Measurements from ENCODE around the gene DGKH. TPM values are rescaled to one million over a fixed set of nuclear protein-coding genes. Genes with fewer than 3 reads are reported as not detected.
"Not testable (repeated sequence)": the region's sequence is repeated elsewhere in the genome, so short reads cannot be mapped to it uniquely, and the experiment has no call there.

DGKH gene
- total and polyA plus RNA-seq, 4 donors = 0.88 to 32.8 (median 16.4) TPM

- no peak overlapping the region for H3K27ac ChIP-seq (ENCODE audit: low read depth in 1 of 2, low read length in 2 of 2)
- H3K36me3 ChIP-seq (ENCODE audit: control insufficient read depth in 1 of 2, insufficient read depth in 2 of 2, low read length in 1 of 2) = peaks cover 0 to 4% of the 10 kb centered on the region in 2 donors
- ATAC-seq (ENCODE audit: low FRiP score) = no peak
- no peak overlapping the region for H3K4me3 ChIP-seq (ENCODE audit: low read length in 2 of 2)
- no peaks in the 10 kb centered on the region for H3K4me1 ChIP-seq (ENCODE audit: control insufficient read depth in 1 of 2, insufficient read depth in 2 of 2, low read length in 2 of 2)
- no peaks in the 10 kb centered on the region for H3K27me3 ChIP-seq (ENCODE audit: control insufficient read depth in 1 of 2, insufficient read depth in 2 of 2, low read length in 1 of 2)
- peaks cover 2% of the 10 kb centered on the region for H3K9me3 ChIP-seq (ENCODE audit: control insufficient read depth, low read length)
- intact Hi-C loops (cut with DNase I) = no loop called here
- no peak for DNase-seq
Observed at GRCh38 chr13:42061943-42062342, 13.5 kb downstream of the DGKH start.

- Histone ChIP-seq H3K27me3 (ENCODE audit: control insufficient read depth in 1 of 2, insufficient read depth in 2 of 2, low read length in 1 of 2) (no peaks in the 10 kb centered on the region), H3K9me3 (ENCODE audit: control insufficient read depth, low read length) (peaks cover 2% of the 10 kb centered on the region), H3K27ac (ENCODE audit: low read depth in 1 of 2, low read length in 2 of 2) (no peak overlapping the region), H3K4me3 (ENCODE audit: low read length in 2 of 2) (no peak overlapping the region), H3K4me1 (ENCODE audit: control insufficient read depth in 1 of 2, insufficient read depth in 2 of 2, low read length in 2 of 2) (no peaks in the 10 kb centered on the region), H3K36me3 (ENCODE audit: control insufficient read depth in 1 of 2, insufficient read depth in 2 of 2, low read length in 1 of 2) (peaks cover 0 to 4% of the 10 kb centered on the region in 2 donors)
- ATAC-seq (ENCODE audit: low FRiP score) = no peak
- intact Hi-C loops (cut with DNase I) = no loop called here
- DNase-seq = no peak
- WGBS, 2 donors = 85 to 93% methylated on average over 2 of the region's 2 CpGs
Observed at GRCh38 chr13:42063105-42063504, 14.7 kb downstream of the DGKH start.

GRCh38 chr13:42064259-42064658, 15.8 kb downstream of the DGKH start:
- no peak for ATAC-seq (ENCODE audit: low FRiP score)

GRCh38 chr13:42064966-42065365, 16.5 kb downstream of the DGKH start:
- H3K9me3 ChIP-seq (ENCODE audit: control insufficient read depth, low read length) = no peaks in the 10 kb centered on the region
- H3K27ac ChIP-seq (ENCODE audit: low read depth in 1 of 2, low read length in 2 of 2) = no peak overlapping the region
- DNase-seq (no peak), ATAC-seq (ENCODE audit: low FRiP score) (no peak)
- H3K36me3 ChIP-seq (ENCODE audit: control insufficient read depth in 1 of 2, insufficient read depth in 2 of 2, low read length in 1 of 2) = peaks cover 0 to 2% of the 10 kb centered on the region in 2 donors
- no peak overlapping the region for H3K4me3 ChIP-seq (ENCODE audit: low read length in 2 of 2)
- H3K27me3 ChIP-seq (ENCODE audit: control insufficient read depth in 1 of 2, insufficient read depth in 2 of 2, low read length in 1 of 2) = no peaks in the 10 kb centered on the region
- intact Hi-C loops (cut with DNase I) = no loop called here
- H3K4me1 ChIP-seq (ENCODE audit: control insufficient read depth in 1 of 2, insufficient read depth in 2 of 2, low read length in 2 of 2) = no peaks in the 10 kb centered on the region
- WGBS, 2 donors = 81 to 84% methylated on average over 5 of the region's 5 CpGs

More at GRCh38 chr13:42064259-42064658, 15.8 kb downstream of the DGKH start:
- Histone ChIP-seq H3K4me3 (ENCODE audit: low read length in 2 of 2) (no peak overlapping the region), H3K9me3 (ENCODE audit: control insufficient read depth, low read length) (no peaks in the 10 kb centered on the region), H3K27me3 (ENCODE audit: control insufficient read depth in 1 of 2, insufficient read depth in 2 of 2, low read length in 1 of 2) (no peaks in the 10 kb centered on the region), H3K36me3 (ENCODE audit: control insufficient read depth in 1 of 2, insufficient read depth in 2 of 2, low read length in 1 of 2) (peaks cover 0 to 2% of the 10 kb centered on the region in 2 donors), H3K27ac (ENCODE audit: low read depth in 1 of 2, low read length in 2 of 2) (no peak overlapping the region), H3K4me1 (ENCODE audit: control insufficient read depth in 1 of 2, insufficient read depth in 2 of 2, low read length in 2 of 2) (no peaks in the 10 kb centered on the region)
- intact Hi-C loops (cut with DNase I) = no loop called here
- DNase-seq = no peak
- WGBS, 2 donors = 60 to 63% methylated on average over 6 of the region's 6 CpGs

GRCh38 chr13:42065414-42065813, 17.0 kb downstream of the DGKH start:
- Histone ChIP-seq H3K36me3 (ENCODE audit: control insufficient read depth in 1 of 2, insufficient read depth in 2 of 2, low read length in 1 of 2) (peaks cover 0 to 2% of the 10 kb centered on the region in 2 donors), H3K27ac (ENCODE audit: low read depth in 1 of 2, low read length in 2 of 2) (no peak overlapping the region), H3K4me1 (ENCODE audit: control insufficient read depth in 1 of 2, insufficient read depth in 2 of 2, low read length in 2 of 2) (no peaks in the 10 kb centered on the region), H3K4me3 (ENCODE audit: low read length in 2 of 2) (no peak overlapping the region), H3K27me3 (ENCODE audit: control insufficient read depth in 1 of 2, insufficient read depth in 2 of 2, low read length in 1 of 2) (no peaks in the 10 kb centered on the region), H3K9me3 (ENCODE audit: control insufficient read depth, low read length) (no peaks in the 10 kb centered on the region)
- DNase-seq (no peak), ATAC-seq (ENCODE audit: low FRiP score) (no peak)
- 93 to 95% methylated on average over 4 of the region's 4 CpGs for WGBS, 2 donors
- intact Hi-C loops (cut with DNase I) = no loop called here

GRCh38 chr13:42066542-42066941, 18.1 kb downstream of the DGKH start:
- Histone ChIP-seq H3K36me3 (ENCODE audit: control insufficient read depth in 1 of 2, insufficient read depth in 2 of 2, low read length in 1 of 2) (peaks cover 0 to 2% of the 10 kb centered on the region in 2 donors), H3K9me3 (ENCODE audit: control insufficient read depth, low read length) (no peaks in the 10 kb centered on the region), H3K4me3 (ENCODE audit: low read length in 2 of 2) (no peak overlapping the region), H3K4me1 (ENCODE audit: control insufficient read depth in 1 of 2, insufficient read depth in 2 of 2, low read length in 2 of 2) (no peaks in the 10 kb centered on the region), H3K27ac (ENCODE audit: low read depth in 1 of 2, low read length in 2 of 2) (no peak overlapping the region), H3K27me3 (ENCODE audit: control insufficient read depth in 1 of 2, insufficient read depth in 2 of 2, low read length in 1 of 2) (no peaks in the 10 kb centered on the region)
- DNase-seq = no peak
- intact Hi-C loops (cut with DNase I) = no loop called here
- 74 to 89% methylated on average over 5 of the region's 5 CpGs for WGBS, 2 donors
- no peak for ATAC-seq (ENCODE audit: low FRiP score)

- WGBS, 2 donors = 69 to 80% methylated on average over 3 of the region's 3 CpGs
- peaks cover 0 to 2% of the 10 kb centered on the region in 2 donors for H3K36me3 ChIP-seq (ENCODE audit: control insufficient read depth in 1 of 2, insufficient read depth in 2 of 2, low read length in 1 of 2)
Observed at GRCh38 chr13:42068886-42069285, 20.4 kb downstream of the DGKH start.

GRCh38 chr13:42070599-42070998, 22.2 kb downstream of the DGKH start:
- ATAC-seq (ENCODE audit: low FRiP score); intact Hi-C loops (cut with DNase I); H3K36me3 ChIP-seq (ENCODE audit: control insufficient read depth in 1 of 2, insufficient read depth in 2 of 2, low read length in 1 of 2); H3K27me3 ChIP-seq (ENCODE audit: control insufficient read depth in 1 of 2, insufficient read depth in 2 of 2, low read length in 1 of 2); H3K9me3 ChIP-seq (ENCODE audit: control insufficient read depth, low read length); H3K4me1 ChIP-seq (ENCODE audit: control insufficient read depth in 1 of 2, insufficient read depth in 2 of 2, low read length in 2 of 2); DNase-seq; H3K27ac ChIP-seq (ENCODE audit: low read depth in 1 of 2, low read length in 2 of 2); H3K4me3 ChIP-seq (ENCODE audit: low read length in 2 of 2): not testable (repeated sequence)
- WGBS, 2 donors = 89 to 94% methylated on average over 2 of the region's 2 CpGs

More at GRCh38 chr13:42068886-42069285, 20.4 kb downstream of the DGKH start:
- Histone ChIP-seq H3K27me3 (ENCODE audit: control insufficient read depth in 1 of 2, insufficient read depth in 2 of 2, low read length in 1 of 2) (no peaks in the 10 kb centered on the region), H3K27ac (ENCODE audit: low read depth in 1 of 2, low read length in 2 of 2) (no peak overlapping the region), H3K4me3 (ENCODE audit: low read length in 2 of 2) (no peak overlapping the region), H3K4me1 (ENCODE audit: control insufficient read depth in 1 of 2, insufficient read depth in 2 of 2, low read length in 2 of 2) (no peaks in the 10 kb centered on the region), H3K9me3 (ENCODE audit: control insufficient read depth, low read length) (no peaks in the 10 kb centered on the region)
- intact Hi-C loops (cut with DNase I) = no loop called here
- DNase-seq (no peak), ATAC-seq (ENCODE audit: low FRiP score) (no peak)

GRCh38 chr13:42071179-42071578, 22.7 kb downstream of the DGKH start:
- H3K27me3 ChIP-seq (ENCODE audit: control insufficient read depth in 1 of 2, insufficient read depth in 2 of 2, low read length in 1 of 2); H3K27ac ChIP-seq (ENCODE audit: low read depth in 1 of 2, low read length in 2 of 2); H3K9me3 ChIP-seq (ENCODE audit: control insufficient read depth, low read length); H3K4me1 ChIP-seq (ENCODE audit: control insufficient read depth in 1 of 2, insufficient read depth in 2 of 2, low read length in 2 of 2); DNase-seq; H3K36me3 ChIP-seq (ENCODE audit: control insufficient read depth in 1 of 2, insufficient read depth in 2 of 2, low read length in 1 of 2); H3K4me3 ChIP-seq (ENCODE audit: low read length in 2 of 2); ATAC-seq (ENCODE audit: low FRiP score); intact Hi-C loops (cut with DNase I): not testable (repeated sequence)
- WGBS, 2 donors = 78 to 80% methylated on average over 4 of the region's 4 CpGs
